Lung microvascular endothelial cell (primary cell): ENCODE measurements around the gene ZNF311. TPM values are rescaled to one million over a fixed set of nuclear protein-coding genes. Genes with fewer than 3 reads are reported as not detected.
"Not testable (repeated sequence)": the region's sequence is repeated elsewhere in the genome, so short reads cannot be mapped to it uniquely, and the experiment has no call there.

Experiments used
- DNase-seq, 2 donors: peaks; one replicate each; pipeline versions ENCODE4 v3.0.0 to v3.0.0-alpha.2; 2010; ENCODE audit warnings: low read depth in 2 of 2
- total RNA-seq: library from RNA; depleted of rRNA; stranded (reverse); fragments of >200 nt; gene quantifications from 2 replicates; pipeline ENCODE4 v1.2.1, GENCODE V29; 2014

The ZNF311 gene
- total RNA-seq, 1 donor from 2014 or later, result under 0.01 TPM

DNA sequence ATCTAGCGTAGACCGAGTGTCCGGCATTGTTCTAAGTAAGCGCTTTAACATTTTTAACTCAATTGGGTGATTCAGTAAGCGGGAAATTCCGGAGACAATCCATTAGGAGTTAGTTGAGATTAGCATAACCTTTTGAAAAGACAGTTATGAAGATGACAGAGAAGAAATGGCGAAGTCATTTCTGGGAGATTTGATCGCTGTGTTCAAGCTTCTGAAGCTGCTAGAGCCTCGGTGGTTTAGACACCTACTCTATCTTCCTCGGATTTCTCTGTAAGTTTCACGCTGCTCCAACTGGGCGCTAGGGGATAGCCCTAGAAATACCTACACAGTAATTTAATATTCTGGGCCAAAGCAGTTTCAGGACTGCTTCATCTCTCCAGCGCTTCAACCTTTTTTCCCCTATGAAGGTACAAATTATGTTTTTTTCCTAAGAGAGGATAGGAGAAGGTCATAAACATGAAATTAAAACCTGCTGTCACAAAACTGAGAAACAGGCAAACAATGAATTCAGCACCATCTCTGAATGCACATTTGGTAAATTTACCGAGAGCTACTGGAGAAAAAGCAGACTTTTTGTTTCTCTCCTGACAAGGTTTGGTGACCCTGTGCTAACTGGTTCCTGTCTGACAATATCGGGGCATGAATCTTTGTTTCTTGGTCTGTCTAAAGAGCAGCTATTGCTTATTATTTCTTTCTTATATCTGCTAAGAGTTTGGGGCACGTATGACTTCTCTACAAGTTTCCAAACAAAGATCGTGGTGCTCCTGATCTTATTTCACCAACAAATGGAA is 22.4 kb downstream of the ZNF311 start:
- peak; percentile 61 to 72 for DNase-seq

GRCh38 chr6:28981833-28982475 is 23.2 kb downstream of the ZNF311 start:
- peak; percentile 94 to 97 for DNase-seq

- peak; percentile 71 to 80 for DNase-seq
These were observed 23.7 kb downstream of the ZNF311 start for GRCh38 chr6:28981431-28981832.

GRCh38 chr6:28980852-28981430 is 24.2 kb downstream of the ZNF311 start:
- peak; percentile 85 to 91 for DNase-seq

- DNase-seq, result no peak
These were observed 24.8 kb downstream of the ZNF311 start for GRCh38 chr6:28980137-28980851.

DNA sequence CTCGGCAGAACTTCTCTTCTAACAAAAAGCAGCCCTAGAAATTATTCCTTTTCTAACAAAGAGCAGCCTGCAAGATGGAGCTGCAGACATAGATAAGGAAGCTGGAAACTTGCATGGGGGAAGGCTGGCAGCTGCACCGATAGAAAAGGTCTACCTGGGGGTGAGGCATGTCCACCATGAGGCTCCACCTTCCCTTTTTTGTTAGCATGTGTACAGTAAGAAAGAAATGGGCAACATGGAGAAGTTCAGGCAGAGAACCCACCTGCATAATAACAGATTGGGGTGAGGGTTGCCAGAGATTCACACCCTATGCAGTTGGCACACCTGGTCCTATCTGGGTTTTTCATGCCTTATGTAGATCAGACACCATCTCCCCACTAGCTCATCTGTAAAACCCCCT is 25.4 kb downstream of the ZNF311 start:
- no peak for DNase-seq

DNA sequence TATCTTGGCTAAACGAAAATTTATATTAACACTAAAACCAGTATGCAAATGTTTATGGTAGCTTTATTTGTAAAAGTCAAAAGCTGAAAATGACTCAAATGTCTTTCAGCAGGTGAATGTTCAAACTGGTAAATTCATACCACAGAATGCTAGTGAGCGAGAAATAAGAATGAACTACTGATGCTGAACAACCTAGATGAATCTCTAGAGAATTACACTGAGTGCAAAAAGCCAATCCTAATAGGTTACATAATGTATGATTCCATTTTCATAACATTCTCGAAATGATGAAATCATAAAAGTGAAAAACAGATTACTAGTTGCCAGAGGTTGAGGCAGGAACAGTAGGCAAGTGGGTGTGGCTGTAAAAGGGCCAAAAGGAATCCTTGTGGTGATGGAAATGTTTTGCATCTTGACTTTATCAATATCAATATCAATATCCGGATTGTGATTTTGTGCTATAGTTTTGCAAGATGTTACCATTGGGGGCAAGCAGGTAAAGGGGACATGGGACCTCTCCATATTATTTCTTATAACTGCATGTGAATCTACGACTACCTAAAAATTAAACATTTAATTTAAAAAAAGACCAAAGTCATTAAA is 26.1 kb downstream of the ZNF311 start:
- DNase-seq, result no peak

GRCh38 chr6:28978133-28978491 is 27.0 kb downstream of the ZNF311 start:
- DNase-seq, result no peak

GRCh38 chr6:28977341-28978132 is 27.6 kb downstream of the ZNF311 start:
- DNase-seq, result peak; percentile 29 to 76

- no peak for DNase-seq
These were observed 28.4 kb downstream of the ZNF311 start for GRCh38 chr6:28976677-28977076.

GRCh38 chr6:28974505-28974904 is 30.6 kb downstream of the ZNF311 start:
- DNase-seq, result no peak

DNA sequence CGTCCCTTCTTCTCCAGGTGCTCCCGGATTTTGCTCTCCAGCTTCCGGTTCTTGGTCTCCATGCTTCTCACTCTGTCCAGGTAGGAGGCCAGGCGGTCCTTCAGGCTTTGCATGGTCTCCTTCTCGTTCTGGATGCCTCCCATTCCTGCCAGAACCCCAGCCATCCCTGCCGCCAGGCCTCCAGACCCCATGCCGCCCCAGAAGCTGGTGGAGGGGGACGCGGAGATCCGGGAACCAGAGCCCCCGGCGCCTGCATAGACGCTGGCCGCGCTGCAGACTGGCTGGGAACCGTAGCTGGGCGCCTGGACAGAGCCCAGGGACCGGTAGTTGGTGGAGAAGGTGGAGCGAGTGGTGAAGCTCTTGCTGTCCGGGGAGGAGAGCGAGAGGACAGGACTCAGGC is 35.1 kb downstream of the ZNF311 start:
- DNase-seq, result not testable (repeated sequence)

GRCh38 chr6:28969129-28969528 is 36.0 kb downstream of the ZNF311 start:
- no peak for DNase-seq

- DNase-seq, result no peak
These were observed 36.6 kb downstream of the ZNF311 start for GRCh38 chr6:28968476-28968875.

DNA sequence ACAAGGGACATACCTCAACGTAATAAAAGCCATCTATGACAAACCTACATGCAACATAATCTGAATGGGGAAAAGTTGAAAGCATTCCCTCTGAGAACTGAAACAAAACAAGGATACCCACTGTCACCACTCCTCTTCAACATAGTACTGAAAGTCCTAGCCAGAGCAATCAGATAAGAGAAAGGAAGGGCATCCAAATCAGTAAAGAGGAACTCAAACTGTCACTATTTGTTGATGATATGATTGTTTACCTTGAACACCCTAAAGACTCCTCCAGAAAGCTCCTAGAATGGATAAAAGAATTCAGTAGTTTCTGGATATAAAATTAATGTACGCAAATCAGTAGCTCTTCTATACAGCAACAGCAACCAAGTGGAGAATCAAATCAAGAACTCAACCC is 39.4 kb downstream of the ZNF311 start:
- no peak for DNase-seq

GRCh38 chr6:28960846-28961500 is 44.1 kb downstream of the ZNF311 start:
- no peak for DNase-seq

DNA sequence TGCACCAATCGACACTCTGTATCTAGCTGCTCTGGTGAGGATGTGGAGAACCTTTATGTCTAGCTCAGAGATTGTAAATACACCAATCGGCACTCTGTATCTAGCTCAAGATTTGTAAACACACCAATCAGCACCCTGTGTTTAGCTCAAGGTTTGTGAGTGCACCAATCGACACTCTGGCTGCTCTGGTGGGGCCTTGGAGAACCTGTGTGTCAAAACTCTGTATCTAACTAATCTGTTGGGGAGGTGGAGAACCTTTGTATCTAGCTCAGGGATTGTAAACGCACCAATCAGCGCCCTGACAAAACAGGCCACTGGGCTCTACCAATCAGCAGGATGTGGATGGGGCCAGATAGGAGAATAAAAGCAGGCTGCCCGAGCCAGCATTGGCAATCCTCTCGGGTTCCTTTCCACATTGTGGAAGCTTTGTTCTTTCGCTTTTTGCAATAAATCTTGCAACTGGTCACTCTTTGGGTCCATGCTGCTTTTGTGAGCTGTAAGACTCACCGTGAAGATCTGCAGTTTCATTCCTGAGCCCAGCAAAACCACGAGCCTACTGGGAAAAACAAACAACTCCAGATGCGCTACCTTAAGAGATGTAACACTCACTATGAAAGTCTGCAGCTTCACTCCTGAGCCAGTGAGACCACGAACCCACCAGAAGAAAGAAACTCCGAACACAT is 46.4 kb downstream of the ZNF311 start:
- not testable (repeated sequence) for DNase-seq

- DNase-seq, result not testable (repeated sequence)
These were observed 47.3 kb downstream of the ZNF311 start for GRCh38 chr6:28957795-28958314.

- no peak for DNase-seq
These were observed 48.8 kb downstream of the ZNF311 start for GRCh38 chr6:28956331-28956730.
